ENCODE results near the gene GREB1.
A peak's percentile ranks its signal among the peaks of the same experiment; 100 is the strongest.

GREB1 gene

GRCh38 chr2:11494310-11494709, 39.5 kb upstream of the GREB1 start:
- no peaks in the 10 kb centered on the region for H3K36me3 ChIP-seq (ENCODE audit: insufficient read depth)
- no peaks in the 10 kb centered on the region for H4K20me1 ChIP-seq (ENCODE audit: insufficient read depth)
- peaks cover 70% of the 10 kb centered on the region for H3K4me1 ChIP-seq (ENCODE audit: low read depth, poor library complexity, severe bottlenecking)
- no peak overlapping the region for H3K4me2 ChIP-seq
- H3K4me3 ChIP-seq (IDR thresholded peaks at IDR 0.05; ENCODE audit: insufficient read depth, low read depth, low read length) = no peak overlapping the region
- no peaks in the 10 kb centered on the region for H3K79me2 ChIP-seq (ENCODE audit: insufficient read depth, low read depth)
- no peak overlapping the region for H3K27ac ChIP-seq
- TF ChIP-seq CTCF (conservative IDR thresholded peaks at IDR 0.05; ENCODE audit: low read depth, low read length) = no peak
- H3K9ac ChIP-seq = no peak overlapping the region
- no peaks in the 10 kb centered on the region for H3K27me3 ChIP-seq (ENCODE audit: insufficient read depth, low read depth)
- H2AFZ ChIP-seq (ENCODE audit: low read depth) = no peak overlapping the region

GRCh38 chr2:11495844-11496681, 37.8 kb upstream of the GREB1 start:
- peaks cover 77% of the 10 kb centered on the region for H3K4me1 ChIP-seq (ENCODE audit: low read depth, poor library complexity, severe bottlenecking)
- H2AFZ ChIP-seq (ENCODE audit: low read depth) = no peak overlapping the region
- H3K27me3 ChIP-seq (ENCODE audit: insufficient read depth, low read depth) = no peaks in the 10 kb centered on the region
- TF ChIP-seq CTCF (conservative IDR thresholded peaks at IDR 0.05; ENCODE audit: low read depth, low read length) = no peak
- H3K4me2 ChIP-seq = no peak overlapping the region
- H3K27ac ChIP-seq = no peak overlapping the region
- no peaks in the 10 kb centered on the region for H4K20me1 ChIP-seq (ENCODE audit: insufficient read depth)
- no peaks in the 10 kb centered on the region for H3K36me3 ChIP-seq (ENCODE audit: insufficient read depth)
- H3K79me2 ChIP-seq (ENCODE audit: insufficient read depth, low read depth) = no peaks in the 10 kb centered on the region
- H3K4me3 ChIP-seq (IDR thresholded peaks at IDR 0.05; ENCODE audit: insufficient read depth, low read depth, low read length) = no peak overlapping the region
- H3K9ac ChIP-seq = no peak overlapping the region

GRCh38 chr2:11498543-11499034, 35.3 kb upstream of the GREB1 start:
- Histone ChIP-seq H3K79me2 (ENCODE audit: insufficient read depth, low read depth) (no peaks in the 10 kb centered on the region), H3K27ac (peak overlapping the region; percentile 91), H4K20me1 (ENCODE audit: insufficient read depth) (no peaks in the 10 kb centered on the region), H3K36me3 (ENCODE audit: insufficient read depth) (no peaks in the 10 kb centered on the region), H3K4me3 (IDR thresholded peaks at IDR 0.05; ENCODE audit: insufficient read depth, low read depth, low read length) (peak overlapping the region; percentile 20), H3K4me1 (ENCODE audit: low read depth, poor library complexity, severe bottlenecking) (peaks cover 74% of the 10 kb centered on the region), H3K27me3 (ENCODE audit: insufficient read depth, low read depth) (no peaks in the 10 kb centered on the region), H2AFZ (ENCODE audit: low read depth) (peak overlapping the region; percentile 15; the same call in 1 of the 2 replicates), H3K4me2 (peak overlapping the region; percentile 77), H3K9ac (peak overlapping the region; percentile 57)
- no peak for TF ChIP-seq CTCF (conservative IDR thresholded peaks at IDR 0.05; ENCODE audit: low read depth, low read length)

- Histone ChIP-seq H3K27me3 (ENCODE audit: insufficient read depth, low read depth) (no peaks in the 10 kb centered on the region), H3K4me3 (IDR thresholded peaks at IDR 0.05; ENCODE audit: insufficient read depth, low read depth, low read length) (peak overlapping the region; percentile 20), H3K9ac (peak overlapping the region; percentile 57), H3K27ac (peak overlapping the region; percentile 91), H2AFZ (ENCODE audit: low read depth) (peak overlapping the region; percentile 15; the same call in 1 of the 2 replicates), H3K4me2 (peak overlapping the region; percentile 77), H3K4me1 (ENCODE audit: low read depth, poor library complexity, severe bottlenecking) (peaks cover 79% of the 10 kb centered on the region), H3K79me2 (ENCODE audit: insufficient read depth, low read depth) (no peaks in the 10 kb centered on the region), H4K20me1 (ENCODE audit: insufficient read depth) (no peaks in the 10 kb centered on the region), H3K36me3 (ENCODE audit: insufficient read depth) (no peaks in the 10 kb centered on the region)
- TF ChIP-seq CTCF (conservative IDR thresholded peaks at IDR 0.05; ENCODE audit: low read depth, low read length) = no peak
Measured at GRCh38 chr2:11499081-11499743, 34.6 kb upstream of the GREB1 start.

Data from KMS-11 (cell line).